H1 (cell line): ENCODE measurements around the gene PANX2. TPM values are rescaled to one million over a fixed set of nuclear protein-coding genes. Genes with fewer than 3 reads are reported as not detected.

ENCODE experiments used
- CEBPB ChIP-seq: IDR thresholded peaks from 2 replicates; pipeline ENCODE4 v1.6.1; 2012; ENCODE audit warnings: low read depth, low read length
- CHD1 ChIP-seq: IDR thresholded peaks from 2 replicates; pipeline ENCODE4 v1.6.1; 2012; ENCODE audit warnings: low read depth, low read length, improper control_type of control experiment
- CREB1 ChIP-seq: IDR thresholded peaks from 2 replicates; pipeline ENCODE4 v1.6.1; 2012; ENCODE audit warnings: inconsistent platforms
- E2F6 ChIP-seq: IDR thresholded peaks from 2 replicates; pipeline ENCODE4 v1.6.1; 2012; ENCODE audit warnings: inconsistent platforms
- EGR1 ChIP-seq: IDR thresholded peaks from 2 replicates; pipeline ENCODE4 v1.6.1; 2011; ENCODE audit warnings: low read depth, low read length, borderline replicate concordance
- GTF2F1 ChIP-seq: IDR thresholded peaks from 2 replicates; pipeline ENCODE4 v1.6.1; 2012; ENCODE audit warnings: low read depth, low read length, improper control_type of control experiment, borderline replicate concordance
- KDM5A ChIP-seq: fragments of 200-600 bp; IDR thresholded peaks from 2 replicates; pipeline ENCODE4 v1.7.1; 2012; ENCODE audit warnings: mild to moderate bottlenecking, low read length, inconsistent platforms, mixed read lengths
- NRF1 ChIP-seq: IDR thresholded peaks from 2 replicates; pipeline ENCODE4 v1.6.1; 2011; ENCODE audit warnings: mild to moderate bottlenecking, low read depth, low read length, improper control_type of control experiment
- POLR2A ChIP-seq, 2 experiments: IDR thresholded peaks; 1 replicate in 1 of 2; 2 replicates in 1 of 2; pipeline ENCODE4 v1.6.1; 2011; ENCODE audit warnings: low read depth in 2 of 2, low read length in 2 of 2, mild to moderate bottlenecking in 2 of 2; ENCODE audit errors: control extremely low read depth in 1 of 2
- POLR2AphosphoS5 ChIP-seq: IDR thresholded peaks from 2 replicates; pipeline ENCODE4 v1.6.1; 2011; ENCODE audit warnings: low read depth, low read length
- SAP30 ChIP-seq: fragments of 300-600 bp; sonication (generic); IDR thresholded peaks from 2 replicates; pipeline ENCODE4 v1.7.1; 2012; ENCODE audit warnings: low read length, moderate library complexity, mild to moderate bottlenecking, inconsistent platforms; ENCODE audit not compliant: insufficient read depth, insufficient replicate concordance
- SIN3A ChIP-seq, 2 experiments: IDR thresholded peaks in 1 of 2; conservative IDR thresholded peaks in 1 of 2; 2 replicates each; pipeline ENCODE4 v1.6.1; 2011 to 2012; ENCODE audit warnings: low read length in 2 of 2, improper control_type of control experiment in 1 of 2, low read depth in 1 of 2, mild to moderate bottlenecking in 1 of 2
- SP1 ChIP-seq: IDR thresholded peaks from 2 replicates; pipeline ENCODE4 v1.6.1; 2011; ENCODE audit warnings: low read depth, low read length
- SP2 ChIP-seq: IDR thresholded peaks from 2 replicates; pipeline ENCODE4 v1.6.1; 2012; ENCODE audit warnings: mild to moderate bottlenecking, low read length, inconsistent platforms
- SRF ChIP-seq: IDR thresholded peaks from 2 replicates; pipeline ENCODE4 v1.6.1; 2011; ENCODE audit warnings: mild to moderate bottlenecking, low read depth, low read length, moderate library complexity
- TAF1 ChIP-seq: IDR thresholded peaks from 2 replicates; pipeline ENCODE4 v1.6.1; 2011; ENCODE audit warnings: mild to moderate bottlenecking, low read depth, low read length
- TBP ChIP-seq: IDR thresholded peaks from 2 replicates; pipeline ENCODE4 v1.6.1; 2011; ENCODE audit warnings: low read depth, low read length, improper control_type of control experiment
- TEAD4 ChIP-seq: IDR thresholded peaks from 2 replicates; pipeline ENCODE4 v1.6.1; 2012; ENCODE audit warnings: low read depth, low read length, inconsistent platforms, mixed read lengths
- polyA plus RNA-seq, 7 experiments: library from polyadenylated mRNA; depleted of rRNA in 3 of 7; stranded (reverse) in 5 of 7; unstranded in 2 of 7; fragments of >200 nt in 5 of 7; fragments of 200-250 nt in 2 of 7; gene quantifications; 1 replicate in 5 of 7; 2 replicates in 1 of 7; 4 replicates in 1 of 7; pipeline versions ENCODE4 v1.2.1 to v1.2.3, GENCODE V29; 2011 to 2013; ENCODE audit warnings: missing spikeins in 2 of 7, mixed read lengths in 2 of 7
- total RNA-seq: library from RNA; stranded (reverse); fragmentation: NEBNext Ultra II Directional; extraction: Animal tissue kit (Norgen Biotek cat#: 25700); gene quantifications from 2 replicates; pipeline ENCODE4 v1.2.1, GENCODE V29; 2021

PANX2 gene
- total and polyA plus RNA-seq, 2 of the 8 experiments (the other 6 are each of a cell fraction or from before 2014, with no cell fraction given) = 3.5 to 5.0 TPM

DNA sequence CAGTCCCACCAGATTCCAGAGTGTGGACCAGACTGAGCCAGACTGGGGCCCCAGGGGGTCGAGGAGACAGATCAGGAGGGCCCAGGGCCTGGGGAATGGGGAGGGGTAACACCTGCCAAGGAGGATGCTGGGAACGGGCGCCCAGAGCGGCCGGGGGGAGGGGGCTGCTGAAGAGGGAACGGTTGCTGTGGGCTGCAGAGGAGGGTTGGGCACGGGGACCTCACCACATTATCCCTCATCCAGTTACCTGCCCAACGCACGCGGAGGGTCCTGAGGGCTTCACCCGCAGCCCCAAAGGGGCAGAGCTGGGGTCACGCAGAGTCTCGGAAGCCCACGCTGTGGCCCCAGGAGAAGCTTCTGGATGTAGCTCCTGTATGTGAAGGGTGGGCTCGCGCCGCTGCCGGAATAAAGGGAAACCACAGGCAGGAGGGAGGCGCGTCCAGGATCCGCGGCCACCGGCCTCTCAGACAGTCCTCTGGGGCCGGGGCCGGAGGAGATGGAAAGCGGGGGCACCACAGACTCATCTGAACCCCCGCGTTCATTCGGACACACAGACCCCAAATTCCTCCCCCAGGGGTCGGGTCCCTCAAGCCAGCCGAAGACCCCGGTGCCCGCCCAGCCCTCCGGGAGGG lies 29.4 kb downstream of the PANX2 start (continued):
- no peak for TF ChIP-seq NRF1
- no peak; the same call in 1 of the 2 replicates for TF ChIP-seq SP1
- no peak for TF ChIP-seq CHD1
- peak in 1 of 2 experiments; percentile 51; a peak in 1 of 4 replicates for TF ChIP-seq SIN3A (conservative IDR thresholded peaks at IDR 0.05 in 1 of 2, IDR thresholded peaks at IDR 0.05 in 1 of 2; ENCODE audit: low read depth in 1 of 2, low read length in 2 of 2)
- no peak for TF ChIP-seq SRF
- TF ChIP-seq POLR2A (IDR thresholded peaks at IDR 0.05; ENCODE audit: control extremely low read depth in 1 of 2, low read depth in 2 of 2, low read length in 2 of 2) = peak in 1 of 2 experiments; percentile 44; a peak in 1 of 3 replicates
- no peak for TF ChIP-seq EGR1
- no peak for TF ChIP-seq SAP30
- no peak for TF ChIP-seq TAF1
- TF ChIP-seq SP2 = no peak
- TF ChIP-seq GTF2F1 = no peak
- peak; percentile 47; the same call in 1 of the 2 replicates for TF ChIP-seq E2F6
- TF ChIP-seq CEBPB = no peak
- TF ChIP-seq TBP = no peak
- no peak for TF ChIP-seq KDM5A
- 0 out of 2 replicates have a peak, but pooled peaks have one; percentile 43 for TF ChIP-seq CREB1
- no peak for TF ChIP-seq TEAD4
- TF ChIP-seq POLR2AphosphoS5 = 0 out of 2 replicates have a peak, but pooled peaks have one; percentile 35
- TF ChIP-seq, all 59 proteins: peak for 8
